Thyroid gland (tissue), 4 donors: ENCODE measurements around the gene TSC22D3.

Experiments
- POLR2A ChIP-seq, 2 donors: fragments of 450-650 bp; IDR thresholded peaks; one replicate each; pipeline ENCODE4 v1.6.1; 2017; ENCODE audit warnings: antibody characterized with exemption in 2 of 2, mild to moderate bottlenecking in 2 of 2, moderate library complexity in 1 of 2
- TF ChIP-seq, protein P1 (sequence below), 6 experiments: fragments of 200-600 bp in 3 of 6; fragments of 450-650 bp in 3 of 6; sonication (generic) in 3 of 6; IDR thresholded peaks; one replicate each; pipeline ENCODE4 v1.5.1; 2016 to 2019; ENCODE audit warnings: antibody characterized with exemption in 6 of 6, mild to moderate bottlenecking in 2 of 6, inconsistent platforms in 1 of 6, moderate library complexity in 1 of 6

DNA sequence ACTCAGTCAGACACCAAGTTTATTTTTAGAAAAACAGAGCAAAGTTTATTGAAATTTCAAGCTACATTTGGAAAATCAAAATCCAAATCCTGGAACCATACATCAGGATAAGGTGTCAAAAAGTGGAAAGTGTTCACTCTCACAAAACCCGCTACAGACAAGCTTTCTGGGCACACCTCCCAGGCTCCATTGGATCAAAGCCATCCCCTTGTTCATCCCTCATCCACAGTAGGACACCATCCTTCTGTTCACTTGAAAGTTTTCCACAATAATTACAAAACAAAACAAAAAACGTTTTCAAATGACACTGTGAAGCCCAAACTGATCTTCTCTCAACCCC, 62.4 kb downstream of the TSC22D3 start:
- TF ChIP-seq, protein P1, sequence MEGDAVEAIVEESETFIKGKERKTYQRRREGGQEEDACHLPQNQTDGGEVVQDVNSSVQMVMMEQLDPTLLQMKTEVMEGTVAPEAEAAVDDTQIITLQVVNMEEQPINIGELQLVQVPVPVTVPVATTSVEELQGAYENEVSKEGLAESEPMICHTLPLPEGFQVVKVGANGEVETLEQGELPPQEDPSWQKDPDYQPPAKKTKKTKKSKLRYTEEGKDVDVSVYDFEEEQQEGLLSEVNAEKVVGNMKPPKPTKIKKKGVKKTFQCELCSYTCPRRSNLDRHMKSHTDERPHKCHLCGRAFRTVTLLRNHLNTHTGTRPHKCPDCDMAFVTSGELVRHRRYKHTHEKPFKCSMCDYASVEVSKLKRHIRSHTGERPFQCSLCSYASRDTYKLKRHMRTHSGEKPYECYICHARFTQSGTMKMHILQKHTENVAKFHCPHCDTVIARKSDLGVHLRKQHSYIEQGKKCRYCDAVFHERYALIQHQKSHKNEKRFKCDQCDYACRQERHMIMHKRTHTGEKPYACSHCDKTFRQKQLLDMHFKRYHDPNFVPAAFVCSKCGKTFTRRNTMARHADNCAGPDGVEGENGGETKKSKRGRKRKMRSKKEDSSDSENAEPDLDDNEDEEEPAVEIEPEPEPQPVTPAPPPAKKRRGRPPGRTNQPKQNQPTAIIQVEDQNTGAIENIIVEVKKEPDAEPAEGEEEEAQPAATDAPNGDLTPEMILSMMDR (IDR thresholded peaks at IDR 0.05) = no peak
- no peak for TF ChIP-seq POLR2A (IDR thresholded peaks at IDR 0.05)
